ENCODE measurements around the gene CAMK2A.

Gene CAMK2A

DNA sequence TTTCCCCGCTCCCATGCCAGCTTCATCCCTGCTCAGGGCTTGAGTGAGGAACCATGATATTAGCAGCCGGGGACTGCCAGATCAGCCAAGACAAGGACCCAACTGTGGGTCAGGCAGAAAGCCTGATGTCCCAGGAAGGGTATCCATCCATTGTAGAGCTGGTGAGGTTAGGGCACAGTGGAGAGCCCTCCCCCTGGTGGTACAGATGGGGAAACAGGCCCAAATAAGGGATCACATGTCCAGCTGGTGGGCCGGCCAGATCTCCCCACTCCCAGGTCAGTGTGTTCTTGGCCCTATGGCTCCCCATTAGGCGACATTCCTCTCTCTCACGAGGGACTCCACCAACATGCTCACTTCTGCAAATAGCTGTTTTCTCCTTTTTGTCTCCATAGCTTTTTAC lies 114.0 kb downstream of the CAMK2A start (continued):
- TF ChIP-seq PRDM2 (tag by site-specific recombination; IDR thresholded peaks at IDR 0.05; ENCODE audit: borderline replicate concordance): no peak
- TF ChIP-seq ZNF16 (tag by site-specific recombination; IDR thresholded peaks at IDR 0.05; ENCODE audit: low read depth): no peak
- TF ChIP-seq KLF1 (tag by site-specific recombination; IDR thresholded peaks at IDR 0.05): no peak
- TF ChIP-seq HOXD13 (CRISPR knock-in tag; IDR thresholded peaks at IDR 0.05; ENCODE audit: borderline replicate concordance): no peak
- TF ChIP-seq, protein P1, sequence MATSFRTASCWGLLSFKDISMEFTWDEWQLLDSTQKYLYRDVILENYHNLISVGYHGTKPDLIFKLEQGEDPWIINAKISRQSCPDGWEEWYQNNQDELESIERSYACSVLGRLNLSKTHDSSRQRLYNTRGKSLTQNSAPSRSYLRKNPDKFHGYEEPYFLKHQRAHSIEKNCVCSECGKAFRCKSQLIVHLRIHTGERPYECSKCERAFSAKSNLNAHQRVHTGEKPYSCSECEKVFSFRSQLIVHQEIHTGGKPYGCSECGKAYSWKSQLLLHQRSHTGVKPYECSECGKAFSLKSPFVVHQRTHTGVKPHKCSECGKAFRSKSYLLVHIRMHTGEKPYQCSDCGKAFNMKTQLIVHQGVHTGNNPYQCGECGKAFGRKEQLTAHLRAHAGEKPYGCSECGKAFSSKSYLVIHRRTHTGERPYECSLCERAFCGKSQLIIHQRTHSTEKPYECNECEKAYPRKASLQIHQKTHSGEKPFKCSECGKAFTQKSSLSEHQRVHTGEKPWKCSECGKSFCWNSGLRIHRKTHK (tag by site-specific recombination; IDR thresholded peaks at IDR 0.05): no peak
- no peak for TF ChIP-seq ZNF548 (tag by site-specific recombination; IDR thresholded peaks at IDR 0.05)
- TF ChIP-seq ZBTB17 (tag by site-specific recombination; IDR thresholded peaks at IDR 0.05): 0 out of 2 replicates have a peak, but pooled peaks have one; percentile 30
- peak; percentile 43; the same call in 1 of the 2 replicates for TF ChIP-seq ZBTB48 (tag by site-specific recombination; IDR thresholded peaks at IDR 0.05)
- no peak for TF ChIP-seq ZNF138 (tag by site-specific recombination; IDR thresholded peaks at IDR 0.05; ENCODE audit: borderline replicate concordance)
- no peak for TF ChIP-seq ZNF274 (IDR thresholded peaks at IDR 0.05; ENCODE audit: low read length)
- no peak for TF ChIP-seq ZNF274 (tag by site-specific recombination; IDR thresholded peaks at IDR 0.05; ENCODE audit: borderline replicate concordance)
- TF ChIP-seq ZNF664 (tag by site-specific recombination; IDR thresholded peaks at IDR 0.05): no peak
- TF ChIP-seq KLF9 (tag by site-specific recombination; IDR thresholded peaks at IDR 0.05; ENCODE audit: low read depth): no peak
- no peak for TF ChIP-seq WT1 (tag by site-specific recombination; IDR thresholded peaks at IDR 0.05)
- no peak for TF ChIP-seq ZFP41 (tag by site-specific recombination; IDR thresholded peaks at IDR 0.05; ENCODE audit: borderline replicate concordance)

- TF ChIP-seq, protein P2, sequence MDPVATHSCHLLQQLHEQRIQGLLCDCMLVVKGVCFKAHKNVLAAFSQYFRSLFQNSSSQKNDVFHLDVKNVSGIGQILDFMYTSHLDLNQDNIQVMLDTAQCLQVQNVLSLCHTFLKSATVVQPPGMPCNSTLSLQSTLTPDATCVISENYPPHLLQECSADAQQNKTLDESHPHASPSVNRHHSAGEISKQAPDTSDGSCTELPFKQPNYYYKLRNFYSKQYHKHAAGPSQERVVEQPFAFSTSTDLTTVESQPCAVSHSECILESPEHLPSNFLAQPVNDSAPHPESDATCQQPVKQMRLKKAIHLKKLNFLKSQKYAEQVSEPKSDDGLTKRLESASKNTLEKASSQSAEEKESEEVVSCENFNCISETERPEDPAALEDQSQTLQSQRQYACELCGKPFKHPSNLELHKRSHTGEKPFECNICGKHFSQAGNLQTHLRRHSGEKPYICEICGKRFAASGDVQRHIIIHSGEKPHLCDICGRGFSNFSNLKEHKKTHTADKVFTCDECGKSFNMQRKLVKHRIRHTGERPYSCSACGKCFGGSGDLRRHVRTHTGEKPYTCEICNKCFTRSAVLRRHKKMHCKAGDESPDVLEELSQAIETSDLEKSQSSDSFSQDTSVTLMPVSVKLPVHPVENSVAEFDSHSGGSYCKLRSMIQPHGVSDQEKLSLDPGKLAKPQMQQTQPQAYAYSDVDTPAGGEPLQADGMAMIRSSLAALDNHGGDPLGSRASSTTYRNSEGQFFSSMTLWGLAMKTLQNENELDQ (tag by site-specific recombination; IDR thresholded peaks at IDR 0.05; ENCODE audit: low read depth): no peak
- TF ChIP-seq, protein P3, sequence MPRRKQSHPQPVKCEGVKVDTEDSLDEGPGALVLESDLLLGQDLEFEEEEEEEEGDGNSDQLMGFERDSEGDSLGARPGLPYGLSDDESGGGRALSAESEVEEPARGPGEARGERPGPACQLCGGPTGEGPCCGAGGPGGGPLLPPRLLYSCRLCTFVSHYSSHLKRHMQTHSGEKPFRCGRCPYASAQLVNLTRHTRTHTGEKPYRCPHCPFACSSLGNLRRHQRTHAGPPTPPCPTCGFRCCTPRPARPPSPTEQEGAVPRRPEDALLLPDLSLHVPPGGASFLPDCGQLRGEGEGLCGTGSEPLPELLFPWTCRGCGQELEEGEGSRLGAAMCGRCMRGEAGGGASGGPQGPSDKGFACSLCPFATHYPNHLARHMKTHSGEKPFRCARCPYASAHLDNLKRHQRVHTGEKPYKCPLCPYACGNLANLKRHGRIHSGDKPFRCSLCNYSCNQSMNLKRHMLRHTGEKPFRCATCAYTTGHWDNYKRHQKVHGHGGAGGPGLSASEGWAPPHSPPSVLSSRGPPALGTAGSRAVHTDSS (tag by site-specific recombination; IDR thresholded peaks at IDR 0.05): peak; percentile 27; the same call in 1 of the 2 replicates
- H3K9me3 ChIP-seq (ENCODE audit: control insufficient read depth, insufficient read depth, low read depth, low read length): no peaks in the 10 kb centered on the region
- no peak overlapping the region for H3K27ac ChIP-seq (ENCODE audit: extremely low read depth, low read depth, low read length)
- ChIA-PET POLR2A (interaction anchor here (1.2 kb wide), 1 partner anchor 20 kb away, joined by 3 read pairs; no protein-coding TSS in a partner anchor), CTCF (interaction anchor here (0.7 to 2.6 kb wide), 8 partner anchors 9 to 340 kb away, joined by 3 to 20 read pairs (median 3); no protein-coding TSS in a partner anchor)
- no peaks in the 10 kb centered on the region for H3K4me1 ChIP-seq (ENCODE audit: control insufficient read depth, insufficient read depth, low read length)
- H3K36me3 ChIP-seq (ENCODE audit: control insufficient read depth in 2 of 2, insufficient read depth in 1 of 2, low read length in 2 of 2): no peaks in the 10 kb centered on the region
- H3K4me3 ChIP-seq (ENCODE audit: low read depth, low read length): no peak overlapping the region
Observed at GRCh38 chr5:150175076-150175475, 114.5 kb downstream of the CAMK2A start.

All from HEK293 (cell line).